Measurements from ENCODE around the gene AMBN.

AMBN gene

DNA sequence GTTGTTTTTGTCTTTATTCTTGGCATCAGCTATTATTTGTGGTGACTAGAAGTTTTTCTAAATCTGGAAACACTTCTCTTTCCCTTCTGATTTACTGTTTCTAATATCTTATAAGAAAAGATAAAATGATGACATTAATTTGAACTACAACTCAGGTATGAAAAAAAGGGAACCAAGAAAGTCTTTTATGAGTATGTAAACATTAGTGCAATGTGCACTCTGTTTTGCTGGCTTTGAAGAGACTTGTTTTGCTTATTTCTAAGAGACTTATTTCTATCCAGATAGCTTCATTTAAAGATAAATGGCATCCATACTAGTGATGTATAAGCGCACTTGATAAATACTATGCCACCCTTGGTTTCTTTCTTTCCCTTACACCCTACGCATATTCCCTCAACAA, 10.1 kb upstream of the AMBN start:
- H3K9ac ChIP-seq (ENCODE audit: low read length) = no peak overlapping the region

DNA sequence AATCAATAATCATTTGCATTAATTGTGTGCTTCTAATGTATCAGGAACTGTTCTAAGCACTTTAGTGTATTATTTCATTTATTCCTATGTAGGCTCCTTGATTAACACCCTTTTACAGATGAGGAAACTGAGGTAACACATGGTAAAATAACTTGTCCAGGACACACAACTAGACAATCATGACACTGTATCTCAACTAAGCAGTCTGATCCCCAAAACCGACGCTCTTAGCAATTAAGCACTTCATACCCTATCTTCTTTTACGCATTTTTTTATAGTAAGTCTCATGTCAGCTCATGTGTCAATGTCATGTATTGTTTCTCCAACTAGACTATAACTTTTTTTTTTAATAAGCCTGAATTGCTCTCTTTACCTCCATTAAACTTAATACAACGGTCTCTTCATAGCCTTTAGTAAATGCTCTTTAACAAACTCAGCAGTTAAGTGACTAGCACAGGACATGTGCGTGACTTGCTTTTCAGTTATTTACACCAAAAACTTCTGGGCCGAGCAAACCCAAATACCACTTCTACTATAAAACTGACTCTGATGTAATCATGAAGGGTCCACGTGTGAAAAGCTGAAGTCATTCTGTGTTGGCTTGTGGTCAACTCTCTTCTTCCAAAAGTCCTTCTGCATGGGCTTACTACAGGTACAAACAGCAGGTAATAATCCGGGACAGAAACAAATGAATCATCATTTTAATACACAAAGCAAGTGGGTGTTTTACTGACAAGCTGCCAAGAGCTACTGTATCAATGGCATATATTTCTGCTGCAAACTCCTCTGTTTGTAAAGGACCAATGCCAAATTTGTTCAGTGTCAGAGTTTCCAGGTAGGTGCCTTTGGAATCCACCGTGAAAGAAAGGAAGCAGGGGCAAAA, 7.9 kb upstream of the AMBN start:
- no peaks in the 10 kb centered on the region for H3K27me3 ChIP-seq (ENCODE audit: control insufficient read depth, insufficient read depth, low read length)
- no peaks in the 10 kb centered on the region for H3K9me3 ChIP-seq (ENCODE audit: control insufficient read depth, insufficient read depth, low read depth, low read length)
- no peak overlapping the region for H3K4me3 ChIP-seq (ENCODE audit: low read depth, low read length)
- H3K36me3 ChIP-seq (ENCODE audit: control insufficient read depth, insufficient read depth, low read length) = no peaks in the 10 kb centered on the region
- H3K9ac ChIP-seq (ENCODE audit: low read length) = no peak overlapping the region
- H3K4me1 ChIP-seq (ENCODE audit: control insufficient read depth, insufficient read depth, low read length) = no peaks in the 10 kb centered on the region
- no peak overlapping the region for H3K27ac ChIP-seq (ENCODE audit: low read depth, low read length)

More for the DNA sequence above, 10.1 kb upstream of the AMBN start:
- H3K27me3 ChIP-seq (ENCODE audit: control insufficient read depth, insufficient read depth, low read length) = no peaks in the 10 kb centered on the region
- no peaks in the 10 kb centered on the region for H3K9me3 ChIP-seq (ENCODE audit: control insufficient read depth, insufficient read depth, low read depth, low read length)
- no peaks in the 10 kb centered on the region for H3K4me1 ChIP-seq (ENCODE audit: control insufficient read depth, insufficient read depth, low read length)
- no peak overlapping the region for H3K27ac ChIP-seq (ENCODE audit: low read depth, low read length)
- H3K4me3 ChIP-seq (ENCODE audit: low read depth, low read length) = no peak overlapping the region
- H3K36me3 ChIP-seq (ENCODE audit: control insufficient read depth, insufficient read depth, low read length) = no peaks in the 10 kb centered on the region

DNA sequence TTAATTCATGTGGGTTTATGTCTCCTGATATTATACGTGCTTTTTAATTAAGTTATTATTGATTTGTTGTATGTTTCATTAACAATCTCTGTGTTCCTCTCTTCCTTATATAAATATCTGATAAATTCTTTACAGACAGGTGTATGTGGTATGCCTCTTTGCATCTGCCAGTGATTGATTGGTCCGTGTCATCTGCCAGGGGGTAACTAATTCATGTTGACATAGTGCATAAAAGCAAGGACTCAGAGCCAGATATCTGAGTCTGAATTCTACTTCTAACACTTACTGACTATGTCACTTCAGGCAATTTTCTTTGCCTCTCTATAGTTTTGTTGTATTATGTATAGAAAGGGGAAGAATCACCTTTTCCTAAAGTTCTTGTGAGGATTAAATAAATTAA, 5.2 kb upstream of the AMBN start:
- Histone ChIP-seq H3K27me3 (ENCODE audit: control insufficient read depth, insufficient read depth, low read length) (no peaks in the 10 kb centered on the region), H3K4me3 (ENCODE audit: low read depth, low read length) (no peak overlapping the region)

DNA sequence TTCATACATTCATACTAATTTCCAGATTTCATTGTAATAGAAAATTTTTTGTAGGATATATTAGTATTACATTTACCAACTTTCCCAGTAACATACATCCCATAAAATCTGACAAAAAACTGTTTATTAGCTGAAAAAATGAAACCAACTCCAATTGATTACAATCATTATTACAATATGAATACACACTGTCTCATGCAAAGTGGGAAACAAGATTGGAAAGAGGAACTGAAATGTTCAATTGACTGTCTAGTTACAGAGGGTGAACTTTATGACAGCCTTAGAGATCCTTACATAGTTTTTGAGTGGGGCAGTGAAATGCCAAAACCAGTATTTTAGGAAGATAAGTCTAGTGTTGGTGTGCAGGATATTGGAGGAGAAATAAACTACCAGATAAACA, 2.3 kb upstream of the AMBN start:
- Histone ChIP-seq H3K4me3 (ENCODE audit: low read depth, low read length) (no peak overlapping the region), H3K9me3 (ENCODE audit: control insufficient read depth, insufficient read depth, low read depth, low read length) (no peaks in the 10 kb centered on the region), H3K27ac (ENCODE audit: low read depth, low read length) (no peak overlapping the region), H3K4me1 (ENCODE audit: control insufficient read depth, insufficient read depth, low read length) (no peaks in the 10 kb centered on the region), H3K27me3 (ENCODE audit: control insufficient read depth, insufficient read depth, low read length) (no peaks in the 10 kb centered on the region), H3K9ac (ENCODE audit: low read length) (no peak overlapping the region), H3K36me3 (ENCODE audit: control insufficient read depth, insufficient read depth, low read length) (no peaks in the 10 kb centered on the region)

More for the DNA sequence above, 5.2 kb upstream of the AMBN start:
- Histone ChIP-seq H3K27ac (ENCODE audit: low read depth, low read length) (no peak overlapping the region), H3K36me3 (ENCODE audit: control insufficient read depth, insufficient read depth, low read length) (no peaks in the 10 kb centered on the region), H3K9me3 (ENCODE audit: control insufficient read depth, insufficient read depth, low read depth, low read length) (no peaks in the 10 kb centered on the region), H3K9ac (ENCODE audit: low read length) (no peak overlapping the region), H3K4me1 (ENCODE audit: control insufficient read depth, insufficient read depth, low read length) (no peaks in the 10 kb centered on the region)

DNA sequence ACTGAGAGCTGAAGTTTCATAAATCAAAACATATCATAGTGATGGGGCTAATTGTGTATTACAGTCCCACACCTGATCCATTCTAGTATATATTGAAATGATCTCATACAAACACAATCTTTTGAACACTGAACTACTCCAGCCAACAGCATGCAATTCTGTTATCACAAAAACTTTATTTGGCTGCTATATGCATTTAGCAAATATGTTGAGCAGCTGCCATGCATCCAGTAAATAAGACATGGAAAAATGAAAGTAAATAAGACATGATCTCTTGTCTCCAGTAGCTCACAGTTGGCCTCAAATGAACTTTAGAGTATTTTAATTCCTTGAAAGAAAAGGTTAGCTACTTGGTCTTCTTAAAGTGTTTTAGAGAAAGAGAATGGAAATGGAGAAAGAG, 2.1 kb downstream of the AMBN start:
- Histone ChIP-seq H3K4me1 (ENCODE audit: control insufficient read depth, insufficient read depth, low read length) (no peaks in the 10 kb centered on the region), H3K9ac (ENCODE audit: low read length) (no peak overlapping the region), H3K36me3 (ENCODE audit: control insufficient read depth, insufficient read depth, low read length) (no peaks in the 10 kb centered on the region), H3K9me3 (ENCODE audit: control insufficient read depth, insufficient read depth, low read depth, low read length) (no peaks in the 10 kb centered on the region), H3K4me3 (ENCODE audit: low read depth, low read length) (no peak overlapping the region), H3K27me3 (ENCODE audit: control insufficient read depth, insufficient read depth, low read length) (no peaks in the 10 kb centered on the region), H3K27ac (ENCODE audit: low read depth, low read length) (no peak overlapping the region)

DNA sequence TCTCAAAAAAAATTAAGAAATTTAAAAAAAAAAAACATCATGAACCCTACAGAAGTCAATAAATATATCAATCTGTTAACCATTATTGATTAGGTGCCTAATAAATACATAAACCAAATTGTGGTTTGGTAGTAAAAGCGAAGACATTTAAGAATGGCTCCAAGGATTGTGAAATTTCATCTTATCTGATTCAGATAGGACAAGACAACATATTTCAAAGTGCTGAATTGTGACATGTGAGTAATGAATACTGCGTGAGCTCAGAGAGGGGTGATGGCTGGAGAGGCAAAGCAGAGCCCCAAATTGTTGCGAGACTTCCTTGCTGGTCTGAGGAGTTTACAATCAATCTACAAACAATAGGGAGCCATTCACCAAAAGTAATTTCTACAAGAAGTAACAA, 8.2 kb downstream of the AMBN start:
- Histone ChIP-seq H3K4me3 (ENCODE audit: low read depth, low read length) (no peak overlapping the region), H3K9me3 (ENCODE audit: control insufficient read depth, insufficient read depth, low read depth, low read length) (no peaks in the 10 kb centered on the region), H3K9ac (ENCODE audit: low read length) (no peak overlapping the region), H3K27ac (ENCODE audit: low read depth, low read length) (no peak overlapping the region), H3K27me3 (ENCODE audit: control insufficient read depth, insufficient read depth, low read length) (no peaks in the 10 kb centered on the region), H3K4me1 (ENCODE audit: control insufficient read depth, insufficient read depth, low read length) (no peaks in the 10 kb centered on the region), H3K36me3 (ENCODE audit: control insufficient read depth, insufficient read depth, low read length) (no peaks in the 10 kb centered on the region)

DNA sequence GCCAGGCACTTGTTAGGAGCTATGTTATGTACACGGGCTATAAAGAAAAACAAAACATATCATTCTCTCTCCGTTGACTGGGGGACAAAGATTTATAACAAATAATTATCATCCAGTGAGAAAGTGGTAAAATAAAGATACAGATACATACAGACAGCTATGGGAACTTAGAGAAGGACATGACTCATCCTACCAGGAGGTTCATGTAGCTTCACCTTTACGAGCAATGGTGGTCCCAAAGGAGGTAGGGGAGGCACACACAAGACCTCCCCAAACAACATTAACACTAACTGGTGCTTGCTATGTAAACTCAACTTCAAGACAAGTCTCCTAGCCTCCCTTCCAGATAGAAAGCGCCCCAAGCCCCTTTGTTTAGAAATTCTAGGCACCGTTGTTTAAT, 8.9 kb downstream of the AMBN start:
- H3K9ac ChIP-seq (ENCODE audit: low read length) = no peak overlapping the region
- no peaks in the 10 kb centered on the region for H3K27me3 ChIP-seq (ENCODE audit: control insufficient read depth, insufficient read depth, low read length)
- H3K4me3 ChIP-seq (ENCODE audit: low read depth, low read length) = no peak overlapping the region
- H3K36me3 ChIP-seq (ENCODE audit: control insufficient read depth, insufficient read depth, low read length) = no peaks in the 10 kb centered on the region
- no peak overlapping the region for H3K27ac ChIP-seq (ENCODE audit: low read depth, low read length)
- H3K4me1 ChIP-seq (ENCODE audit: control insufficient read depth, insufficient read depth, low read length) = no peaks in the 10 kb centered on the region
- H3K9me3 ChIP-seq (ENCODE audit: control insufficient read depth, insufficient read depth, low read depth, low read length) = no peaks in the 10 kb centered on the region

DNA sequence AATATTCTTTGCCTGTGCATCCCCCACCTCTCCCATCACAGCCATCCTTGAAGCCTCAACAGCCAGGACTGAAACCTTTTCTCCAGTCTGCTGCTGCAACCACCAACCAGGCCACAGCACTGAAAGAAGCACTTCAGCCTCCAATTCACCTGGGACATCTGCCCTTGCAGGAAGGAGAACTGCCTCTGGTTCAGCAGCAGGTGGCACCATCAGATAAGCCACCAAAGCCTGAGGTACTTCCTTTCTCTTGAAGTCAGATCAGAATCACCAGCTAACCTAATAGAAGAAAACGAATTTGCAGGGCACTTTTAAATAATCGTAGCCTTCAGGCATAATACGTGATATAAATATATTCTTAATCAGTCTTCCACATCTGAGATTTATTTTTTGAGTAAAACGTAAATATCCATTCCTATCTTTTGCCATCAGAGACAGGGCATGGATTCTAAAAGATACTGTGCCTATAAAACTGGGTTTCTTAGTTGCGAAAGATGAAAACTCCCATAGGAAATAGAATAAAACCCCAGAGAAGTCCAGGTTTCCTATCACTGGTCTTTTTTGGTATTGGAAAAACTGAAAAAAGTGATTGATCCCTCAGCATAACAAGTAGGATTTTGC, 9.5 kb downstream of the AMBN start:
- H3K9me3 ChIP-seq (ENCODE audit: control insufficient read depth, insufficient read depth, low read depth, low read length) = no peaks in the 10 kb centered on the region
- no peaks in the 10 kb centered on the region for H3K36me3 ChIP-seq (ENCODE audit: control insufficient read depth, insufficient read depth, low read length)
- H3K9ac ChIP-seq (ENCODE audit: low read length) = no peak overlapping the region
- H3K27ac ChIP-seq (ENCODE audit: low read depth, low read length) = no peak overlapping the region
- no peaks in the 10 kb centered on the region for H3K27me3 ChIP-seq (ENCODE audit: control insufficient read depth, insufficient read depth, low read length)
- H3K4me3 ChIP-seq (ENCODE audit: low read depth, low read length) = no peak overlapping the region
- no peaks in the 10 kb centered on the region for H3K4me1 ChIP-seq (ENCODE audit: control insufficient read depth, insufficient read depth, low read length)

DNA sequence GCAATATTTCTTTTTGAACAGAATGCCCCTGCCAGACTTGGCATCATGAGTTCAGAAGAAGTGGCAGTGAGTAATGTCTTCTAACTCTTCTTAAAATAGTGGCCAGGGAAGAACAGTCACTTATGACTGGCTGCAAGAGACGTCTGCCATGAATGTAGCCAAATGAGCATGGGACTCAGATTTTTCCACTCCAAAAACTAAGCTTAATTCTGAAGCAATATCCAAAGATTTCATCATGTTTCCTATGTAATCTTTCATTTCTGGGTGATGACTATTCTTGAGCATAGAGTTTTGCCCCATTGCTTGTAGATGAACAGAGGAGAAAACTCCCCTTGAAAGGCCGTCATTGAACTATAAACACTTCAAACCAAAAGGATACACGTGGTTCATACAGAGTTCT, 11.8 kb downstream of the AMBN start:
- Histone ChIP-seq H3K36me3 (ENCODE audit: control insufficient read depth, insufficient read depth, low read length) (no peaks in the 10 kb centered on the region), H3K4me1 (ENCODE audit: control insufficient read depth, insufficient read depth, low read length) (no peaks in the 10 kb centered on the region), H3K9me3 (ENCODE audit: control insufficient read depth, insufficient read depth, low read depth, low read length) (no peaks in the 10 kb centered on the region), H3K9ac (ENCODE audit: low read length) (no peak overlapping the region), H3K27ac (ENCODE audit: low read depth, low read length) (no peak overlapping the region), H3K4me3 (ENCODE audit: low read depth, low read length) (no peak overlapping the region), H3K27me3 (ENCODE audit: control insufficient read depth, insufficient read depth, low read length) (no peaks in the 10 kb centered on the region)

DNA sequence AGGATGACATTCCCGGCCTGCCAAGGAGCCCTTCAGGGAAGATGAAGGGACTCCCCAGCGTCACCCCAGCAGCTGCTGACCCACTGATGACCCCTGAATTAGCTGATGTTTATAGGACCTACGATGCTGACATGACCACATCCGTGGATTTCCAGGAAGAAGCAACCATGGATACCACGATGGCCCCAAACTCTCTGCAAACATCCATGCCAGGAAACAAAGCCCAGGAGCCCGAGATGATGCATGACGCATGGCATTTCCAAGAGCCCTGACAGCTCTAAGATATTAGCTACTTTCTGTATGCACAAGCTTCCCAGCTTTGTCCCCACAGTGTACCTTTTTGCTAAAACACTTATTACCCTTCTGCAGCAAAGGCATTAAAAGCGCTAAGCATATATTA, 14.4 kb downstream of the AMBN start:
- H3K27ac ChIP-seq (ENCODE audit: low read depth, low read length) = no peak overlapping the region
- no peak overlapping the region for H3K9ac ChIP-seq (ENCODE audit: low read length)
- H3K4me1 ChIP-seq (ENCODE audit: control insufficient read depth, insufficient read depth, low read length) = no peaks in the 10 kb centered on the region
- no peaks in the 10 kb centered on the region for H3K9me3 ChIP-seq (ENCODE audit: control insufficient read depth, insufficient read depth, low read depth, low read length)
- H3K27me3 ChIP-seq (ENCODE audit: control insufficient read depth, insufficient read depth, low read length) = no peaks in the 10 kb centered on the region
- H3K4me3 ChIP-seq (ENCODE audit: low read depth, low read length) = no peak overlapping the region
- no peaks in the 10 kb centered on the region for H3K36me3 ChIP-seq (ENCODE audit: control insufficient read depth, insufficient read depth, low read length)

DNA sequence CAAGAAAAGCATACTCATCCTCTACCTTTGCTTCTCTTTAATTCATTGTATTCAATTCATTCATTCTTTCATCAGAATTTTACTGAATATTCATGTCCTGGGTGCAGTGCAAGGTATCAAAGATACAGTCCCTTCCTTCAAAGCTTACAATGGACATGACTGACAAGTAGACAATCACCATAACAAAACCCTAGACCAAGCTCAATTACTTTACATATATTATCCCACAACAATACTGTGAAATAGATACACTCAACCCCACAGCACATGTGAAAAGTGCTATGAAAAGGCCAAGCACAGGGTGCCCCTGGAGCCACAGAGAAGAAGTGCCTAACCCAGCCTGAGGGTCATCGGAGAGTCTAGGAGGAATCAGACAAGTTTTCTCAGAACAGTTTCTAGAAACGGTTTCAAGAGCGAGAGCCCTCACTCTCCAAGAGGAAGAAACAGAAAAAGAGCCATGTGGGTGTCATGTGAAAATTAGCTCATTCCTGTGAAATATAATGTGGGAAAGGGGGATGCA, 15.3 kb downstream of the AMBN start:
- H3K27ac ChIP-seq (ENCODE audit: low read depth, low read length) = no peak overlapping the region
- H3K9me3 ChIP-seq (ENCODE audit: control insufficient read depth, insufficient read depth, low read depth, low read length) = no peaks in the 10 kb centered on the region
- no peaks in the 10 kb centered on the region for H3K27me3 ChIP-seq (ENCODE audit: control insufficient read depth, insufficient read depth, low read length)
- H3K4me3 ChIP-seq (ENCODE audit: low read depth, low read length) = no peak overlapping the region
- H3K9ac ChIP-seq (ENCODE audit: low read length) = no peak overlapping the region
- H3K4me1 ChIP-seq (ENCODE audit: control insufficient read depth, insufficient read depth, low read length) = no peaks in the 10 kb centered on the region
- H3K36me3 ChIP-seq (ENCODE audit: control insufficient read depth, insufficient read depth, low read length) = no peaks in the 10 kb centered on the region
